Tibial nerve (tissue), 4 donors: ENCODE data around the gene ENKD1.

Experiments used
- CTCF ChIP-seq, 5 experiments: fragments of 200-600 bp in 3 of 5; fragments of 450-650 bp in 2 of 5; sonication (generic) in 3 of 5; IDR thresholded peaks; one replicate each; pipeline ENCODE4 v1.5.1; 2016 to 2019; ENCODE audit warnings: antibody characterized with exemption in 5 of 5, mild to moderate bottlenecking in 3 of 5, moderate library complexity in 2 of 5
- EP300 ChIP-seq, 2 donors: sonication (generic); formaldehyde crosslinking; IDR thresholded peaks; one replicate each; pipeline ENCODE4 v1.6.1; 2017; ENCODE audit warnings: antibody characterized with exemption in 2 of 2, mild to moderate bottlenecking in 1 of 2
- POLR2A ChIP-seq, 2 donors: fragments of 450-650 bp; IDR thresholded peaks; one replicate each; pipeline ENCODE4 v1.6.1; 2017; ENCODE audit warnings: antibody characterized with exemption in 2 of 2, mild to moderate bottlenecking in 2 of 2, moderate library complexity in 2 of 2

- TF ChIP-seq CTCF (IDR thresholded peaks at IDR 0.05) (no peak), POLR2A (IDR thresholded peaks at IDR 0.05) (no peak), EP300 (IDR thresholded peaks at IDR 0.05) (no peak)
These were observed 14.7 kb downstream of the ENKD1 start for GRCh38 chr16:67651847-67652246.
